C1 segment of cervical spinal cord (tissue), 14 donors: ENCODE measurements around the gene BDKRB2.

Experiments used
- DNase-seq, 14 donors: peaks; one replicate each; lab custom pipeline; 2025; lab: John Stamatoyannopoulos, UW

BDKRB2 gene

DNA sequence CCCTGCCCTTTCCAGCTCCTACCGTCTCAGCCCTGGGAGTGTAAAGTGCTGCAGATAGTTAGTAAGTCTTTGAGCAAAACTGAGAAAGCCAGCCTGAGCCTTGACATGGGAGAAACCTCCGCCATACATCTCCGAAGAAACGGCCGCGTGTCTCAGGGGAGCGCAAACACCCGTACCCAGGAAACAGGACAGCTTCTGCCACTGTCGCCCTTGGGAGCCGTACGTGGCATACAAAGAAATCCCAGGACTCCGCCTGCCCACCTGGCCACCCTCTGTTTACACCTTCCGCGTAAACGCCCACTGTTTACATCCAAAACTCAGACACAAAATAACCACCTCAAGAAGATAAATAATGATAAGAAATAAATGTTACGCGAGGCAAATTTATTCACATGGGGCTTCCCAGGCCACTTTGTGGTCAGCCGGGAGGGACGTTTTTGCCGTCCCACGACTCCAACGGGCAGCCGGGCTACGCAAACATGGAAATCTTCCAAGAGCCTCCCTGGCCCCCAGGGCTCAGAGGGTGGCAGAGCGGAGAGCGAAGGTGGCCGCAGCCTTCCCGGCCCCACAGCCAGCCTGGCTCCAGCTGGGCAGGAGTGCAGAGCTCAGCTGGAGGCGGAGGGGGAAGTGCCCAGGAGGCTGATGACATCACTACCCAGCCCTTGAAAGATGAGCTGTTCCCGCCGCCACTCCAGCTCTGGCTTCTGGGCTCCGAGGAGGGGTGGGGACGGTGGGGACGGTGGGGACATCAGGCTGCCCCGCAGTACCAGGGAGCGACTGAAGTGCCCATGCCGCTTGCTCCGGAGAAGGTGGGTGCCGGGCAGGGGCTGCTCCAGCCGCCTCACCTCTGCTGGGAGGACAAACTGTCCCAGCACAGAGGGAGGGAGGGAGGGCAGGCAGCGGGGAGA, at the start of gene BDKRB2:
Gene BDKRB2, plus strand, starts transcription at position 689 of the 908 bp plus-strand sequence. CDS start 32,269 bp downstream, outside the sequence.
- DNase-seq = peak in 11 of 14 donors; percentile 19 to 67 (median 31)

DNA sequence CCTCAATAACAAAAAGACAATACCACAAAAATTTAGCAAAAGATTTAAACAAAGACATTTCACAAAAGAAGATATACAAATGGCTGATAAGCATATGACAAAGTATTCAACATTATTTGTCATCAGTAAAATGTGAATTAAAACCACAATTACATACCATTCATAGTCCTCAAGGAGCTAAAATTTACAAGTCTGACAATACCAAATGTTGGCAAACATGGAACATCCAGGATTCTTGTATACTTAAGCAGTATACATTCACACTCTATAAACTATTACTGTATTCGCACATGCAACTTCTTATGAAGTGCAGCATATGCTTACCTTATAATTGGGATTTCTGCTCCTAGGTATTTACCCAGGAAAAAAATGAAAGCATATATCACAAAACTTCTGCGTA, 49.7 kb upstream of the BDKRB2 start:
- DNase-seq = no peak

DNA sequence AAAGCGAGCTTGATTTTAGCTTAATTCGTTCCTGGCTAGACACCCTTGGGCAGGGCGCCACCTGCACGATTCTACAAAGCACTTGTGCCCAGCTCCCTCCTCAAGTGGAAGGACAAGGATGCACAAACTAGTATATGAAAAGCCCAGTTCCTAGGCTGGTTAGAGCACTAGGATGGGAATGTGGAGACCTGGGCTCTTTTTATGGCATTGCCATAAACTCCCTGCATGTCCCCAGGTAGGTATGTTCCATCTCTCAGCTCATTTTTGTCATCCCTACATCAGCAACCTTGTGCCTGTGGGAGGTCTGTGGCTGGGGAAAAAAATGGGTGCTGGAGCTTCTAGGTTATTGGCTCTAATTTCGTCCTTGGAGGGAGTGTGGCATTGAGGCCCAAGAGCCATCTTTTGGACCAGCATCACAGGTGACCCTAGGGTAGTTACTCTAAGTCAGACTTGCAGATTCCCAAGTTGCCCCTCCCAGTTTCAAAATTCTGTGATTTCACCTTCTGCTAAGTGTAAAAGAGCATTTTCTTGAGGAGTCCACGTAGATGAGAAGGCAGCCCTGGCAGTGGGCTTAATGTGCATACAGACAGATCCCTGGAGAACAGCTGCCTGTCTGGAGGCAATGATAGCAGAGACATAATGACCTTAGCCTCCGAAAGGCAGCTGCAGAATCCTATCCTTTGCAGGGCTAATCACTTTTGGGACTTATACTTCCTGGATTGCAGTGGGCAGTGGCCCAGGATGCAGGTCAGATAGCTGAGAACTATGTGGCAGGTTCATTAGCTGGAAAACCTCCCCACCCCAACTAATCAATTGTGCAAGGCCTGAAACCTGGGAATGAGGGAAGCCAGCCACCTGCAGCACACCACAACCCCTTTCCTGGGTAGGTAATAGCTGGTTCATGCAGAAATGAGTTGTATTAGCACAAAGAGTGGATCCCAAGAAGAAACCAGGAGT, 47.6 kb upstream of the BDKRB2 start:
- DNase-seq = no peak

DNA sequence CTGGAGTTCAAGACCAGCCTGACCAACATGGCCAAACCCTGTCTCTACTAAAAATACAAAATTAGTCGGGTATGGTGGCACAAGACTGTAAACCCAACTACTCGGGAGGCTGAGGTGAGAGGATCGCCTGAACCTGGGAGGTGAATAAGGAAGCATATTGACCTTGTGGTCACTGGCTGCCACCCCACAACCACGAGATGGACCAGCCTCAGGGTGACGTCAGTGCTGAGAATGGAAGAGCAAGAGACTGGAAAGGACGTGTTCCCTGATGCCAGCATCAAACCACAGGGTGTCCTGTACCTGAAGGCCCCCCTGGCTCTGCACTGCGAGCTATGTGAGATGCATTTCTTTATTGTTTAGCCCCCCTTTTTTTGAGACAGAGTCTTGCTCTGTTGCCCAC, 45.9 kb upstream of the BDKRB2 start:
- DNase-seq = no peak

DNA sequence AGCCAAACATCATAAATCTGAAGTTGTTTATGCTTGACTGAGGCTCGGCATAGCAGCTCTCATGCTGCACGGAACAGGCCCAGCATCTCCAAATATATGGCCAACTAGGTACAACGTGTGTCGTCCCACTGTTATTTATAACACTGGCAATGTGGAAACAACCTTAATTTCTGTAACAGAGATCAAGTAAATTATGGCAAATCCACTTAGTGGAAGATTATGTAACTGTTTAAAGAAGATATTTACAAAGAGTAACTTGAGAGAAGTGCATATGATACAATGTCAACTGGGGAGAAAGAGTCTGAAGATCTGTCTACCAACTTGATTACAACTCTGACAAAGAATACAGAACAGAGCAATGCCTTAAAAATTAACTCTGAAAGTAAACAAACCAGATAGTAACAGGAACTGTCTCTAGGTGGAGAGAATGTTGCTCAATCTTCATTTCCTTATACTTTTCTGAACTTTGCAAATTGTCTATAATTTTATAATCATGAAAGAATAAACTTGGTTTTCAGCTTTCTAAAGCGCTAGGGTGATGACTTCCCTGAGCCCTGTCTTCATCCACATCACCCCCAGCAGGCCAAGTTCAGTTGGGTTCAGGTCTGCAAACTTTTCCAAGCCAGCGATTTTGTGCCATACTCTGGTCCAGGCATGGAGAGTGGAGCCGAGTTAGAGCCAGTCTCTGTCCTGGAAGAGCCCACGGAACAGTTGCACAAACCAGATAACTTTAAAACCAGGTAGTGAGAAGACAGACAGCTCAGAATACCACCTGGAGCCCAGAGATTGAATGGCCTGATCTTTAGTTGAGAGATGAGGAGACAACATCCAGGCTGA, 44.3 kb upstream of the BDKRB2 start:
- no peak for DNase-seq

DNA sequence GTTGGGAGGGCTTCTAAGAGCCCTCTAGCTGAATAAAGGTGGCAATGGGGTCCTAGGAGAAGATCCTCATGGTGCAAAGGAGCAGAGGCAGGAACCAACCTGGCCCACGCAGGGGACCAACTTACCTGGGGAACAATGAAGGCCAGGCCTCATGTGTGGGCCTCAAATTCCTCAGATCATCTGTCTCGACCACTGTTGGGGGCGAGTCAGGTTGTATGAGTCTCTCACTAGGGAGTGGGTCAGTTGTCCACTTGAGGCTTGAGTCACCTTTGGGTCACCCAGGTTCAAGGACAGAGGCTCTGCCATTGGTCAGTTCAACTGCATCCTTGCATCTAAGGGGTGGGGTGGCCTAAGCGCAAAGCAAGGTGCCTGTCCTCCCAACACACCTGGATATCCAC, 43.7 kb upstream of the BDKRB2 start:
- no peak for DNase-seq

DNA sequence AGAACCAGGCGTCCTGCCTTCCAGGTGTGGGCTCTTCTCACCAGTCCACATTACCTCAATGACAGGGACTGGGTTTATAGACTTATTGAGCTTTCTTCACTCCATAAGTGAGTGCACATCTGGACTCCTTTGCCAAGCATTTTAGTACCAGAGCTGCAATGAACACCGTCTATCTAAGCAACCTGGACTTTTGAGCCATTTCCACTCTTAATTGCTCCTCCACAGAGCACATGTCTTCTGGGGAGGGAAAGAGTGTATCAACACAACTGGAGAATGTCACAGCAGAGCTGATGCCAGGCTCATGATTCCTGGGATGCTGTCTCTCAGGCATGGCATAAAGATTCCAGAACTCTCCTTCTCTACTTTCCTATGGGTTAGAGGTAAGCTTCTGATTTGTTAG, 43.0 kb upstream of the BDKRB2 start:
- DNase-seq = no peak

DNA sequence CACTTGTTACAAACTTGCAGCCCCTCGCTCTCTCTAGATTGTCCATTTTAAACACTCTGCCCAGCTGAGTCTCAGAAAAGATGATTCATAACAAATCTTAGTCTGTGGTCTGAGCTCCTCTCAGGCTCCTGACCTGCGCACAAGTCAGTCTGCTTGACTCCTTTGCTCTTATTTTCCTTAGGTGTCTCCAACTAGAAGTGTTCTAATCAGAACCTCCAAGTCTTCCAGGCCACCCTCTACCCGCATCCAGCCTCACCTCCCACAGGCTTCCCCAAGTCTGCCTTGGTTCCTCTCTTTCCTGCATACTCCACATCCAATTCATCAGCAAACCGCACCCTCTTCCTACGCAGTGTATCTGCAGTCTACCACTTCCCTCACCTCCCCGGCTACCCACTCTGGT, 42.4 kb upstream of the BDKRB2 start:
- DNase-seq = no peak

DNA sequence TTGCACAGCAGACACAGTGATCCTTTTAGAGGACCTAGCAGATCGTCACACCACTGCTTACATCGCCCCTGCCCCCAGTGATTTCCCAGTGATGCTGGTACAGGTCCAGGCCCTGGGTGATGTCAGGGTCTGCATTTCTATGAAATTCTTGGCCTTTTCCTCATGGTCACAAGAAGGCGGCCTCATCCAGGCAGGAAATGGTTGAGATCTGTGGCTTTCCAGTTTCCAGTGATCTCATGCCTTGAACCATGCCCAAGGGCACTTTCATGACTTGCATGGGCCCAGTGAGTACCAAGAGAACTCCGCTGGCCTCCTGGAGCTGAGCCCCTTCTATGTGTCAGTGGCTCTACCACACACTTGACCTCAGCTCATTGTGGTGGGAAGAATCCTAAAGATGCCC, 41.9 kb upstream of the BDKRB2 start:
- DNase-seq = no peak

DNA sequence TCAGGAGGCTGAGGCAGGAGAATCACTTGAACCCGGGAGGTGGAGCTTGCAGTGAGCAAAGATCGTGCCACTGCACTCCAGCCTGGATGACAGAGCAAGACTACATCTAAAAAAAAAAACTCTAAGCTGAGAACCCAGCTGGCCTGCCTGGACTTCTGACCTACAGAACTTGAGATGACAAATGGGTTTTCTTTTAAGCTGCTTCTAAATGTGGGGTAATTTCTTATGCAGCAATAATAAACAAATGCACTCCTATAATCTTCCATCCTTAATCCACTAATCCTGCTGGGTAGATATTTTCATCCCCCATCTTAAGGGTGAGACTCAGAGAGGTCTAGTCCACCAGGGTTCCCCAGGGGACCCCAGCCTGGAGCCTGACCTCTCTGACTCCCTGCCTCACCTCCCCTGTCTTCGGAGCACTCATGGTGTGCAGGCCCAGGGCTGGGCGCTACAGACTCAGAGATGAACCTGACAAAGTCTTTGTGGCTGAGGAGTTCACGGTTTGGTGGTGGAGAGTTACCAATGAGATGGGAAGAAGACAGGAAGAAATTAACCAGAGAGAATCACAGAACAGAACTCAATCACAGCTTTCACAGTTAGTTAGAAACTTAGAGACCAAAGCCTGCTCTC, 39.7 kb upstream of the BDKRB2 start:
- no peak for DNase-seq

DNA sequence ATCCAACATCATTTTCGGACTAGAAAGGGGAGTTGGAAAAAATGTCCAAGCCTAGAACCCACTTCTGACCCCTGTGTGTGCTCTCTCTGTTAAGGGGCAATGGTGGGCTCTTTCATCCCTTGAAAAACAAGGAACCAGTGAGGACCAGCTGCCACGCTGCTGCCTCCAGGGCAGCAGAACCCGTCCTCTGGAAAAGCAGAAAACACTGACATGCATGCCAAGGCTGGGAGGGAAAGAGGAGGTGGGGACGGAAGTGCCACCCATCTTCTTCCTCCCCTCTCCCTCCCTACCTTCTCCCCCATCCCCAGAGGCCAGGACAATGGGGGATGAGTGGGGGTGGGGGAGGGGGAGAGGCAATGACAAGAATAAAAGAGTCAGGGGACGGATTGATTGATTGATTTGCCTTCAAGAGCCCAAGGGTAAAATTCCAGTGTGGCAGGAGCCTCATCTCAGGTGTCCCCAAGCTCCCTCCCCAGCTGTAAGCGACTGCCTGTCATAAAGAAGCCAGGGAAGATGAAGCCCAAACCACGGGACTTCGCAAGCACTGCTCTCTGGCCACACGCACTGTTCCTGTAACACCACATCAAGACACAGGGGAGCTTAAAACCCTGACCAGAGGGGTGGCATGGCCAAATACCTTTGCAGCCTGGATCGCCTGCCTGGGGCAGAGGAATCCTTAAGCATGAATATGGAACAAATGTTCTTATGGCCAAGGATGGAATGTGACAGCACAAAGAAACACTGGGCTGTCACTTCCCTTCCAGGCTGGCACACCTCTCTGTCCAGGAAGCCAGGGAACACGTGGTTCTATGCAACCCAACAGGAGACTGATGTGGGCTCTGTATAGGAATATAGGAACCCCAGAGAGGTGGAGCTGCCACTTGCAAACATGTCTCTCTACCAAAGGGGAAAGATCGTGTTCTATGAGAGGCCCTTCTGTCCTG, 38.9 kb upstream of the BDKRB2 start:
- no peak for DNase-seq

DNA sequence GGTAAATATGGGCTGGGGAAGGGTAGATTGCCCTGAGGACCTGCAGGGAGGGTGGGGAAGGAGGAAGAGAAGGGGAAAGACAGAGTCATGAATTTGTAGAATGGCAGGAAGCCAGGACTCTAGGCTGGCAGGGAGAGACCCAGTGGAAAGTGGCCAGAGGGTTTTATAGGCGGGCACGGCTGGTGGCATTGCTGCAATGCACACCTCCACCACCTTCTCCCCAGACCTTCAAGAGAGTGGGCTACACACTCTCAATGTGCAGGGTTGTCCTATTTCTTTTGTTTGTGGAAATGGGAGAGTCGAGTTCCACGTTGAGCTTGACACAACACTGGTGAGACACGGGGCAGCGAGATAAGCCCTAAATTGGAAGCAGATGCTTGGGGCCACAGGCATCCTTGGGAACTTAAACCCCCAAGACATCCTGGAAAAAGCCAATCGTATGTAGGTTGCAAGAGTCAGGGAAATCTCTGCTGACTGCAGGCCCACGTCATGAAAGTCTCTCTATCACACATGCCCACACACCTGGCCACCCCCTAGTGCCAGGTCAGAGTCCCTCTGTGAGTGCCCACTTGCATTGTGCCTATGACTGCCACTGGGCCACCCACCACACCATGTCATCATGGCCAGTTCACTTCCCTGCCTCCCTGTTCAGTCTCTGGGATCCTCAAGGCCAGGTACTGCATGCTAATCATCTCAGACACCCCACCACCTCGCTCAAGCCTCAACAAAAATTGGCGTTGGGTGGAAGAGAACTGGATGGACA, 38.0 kb upstream of the BDKRB2 start:
- no peak for DNase-seq

DNA sequence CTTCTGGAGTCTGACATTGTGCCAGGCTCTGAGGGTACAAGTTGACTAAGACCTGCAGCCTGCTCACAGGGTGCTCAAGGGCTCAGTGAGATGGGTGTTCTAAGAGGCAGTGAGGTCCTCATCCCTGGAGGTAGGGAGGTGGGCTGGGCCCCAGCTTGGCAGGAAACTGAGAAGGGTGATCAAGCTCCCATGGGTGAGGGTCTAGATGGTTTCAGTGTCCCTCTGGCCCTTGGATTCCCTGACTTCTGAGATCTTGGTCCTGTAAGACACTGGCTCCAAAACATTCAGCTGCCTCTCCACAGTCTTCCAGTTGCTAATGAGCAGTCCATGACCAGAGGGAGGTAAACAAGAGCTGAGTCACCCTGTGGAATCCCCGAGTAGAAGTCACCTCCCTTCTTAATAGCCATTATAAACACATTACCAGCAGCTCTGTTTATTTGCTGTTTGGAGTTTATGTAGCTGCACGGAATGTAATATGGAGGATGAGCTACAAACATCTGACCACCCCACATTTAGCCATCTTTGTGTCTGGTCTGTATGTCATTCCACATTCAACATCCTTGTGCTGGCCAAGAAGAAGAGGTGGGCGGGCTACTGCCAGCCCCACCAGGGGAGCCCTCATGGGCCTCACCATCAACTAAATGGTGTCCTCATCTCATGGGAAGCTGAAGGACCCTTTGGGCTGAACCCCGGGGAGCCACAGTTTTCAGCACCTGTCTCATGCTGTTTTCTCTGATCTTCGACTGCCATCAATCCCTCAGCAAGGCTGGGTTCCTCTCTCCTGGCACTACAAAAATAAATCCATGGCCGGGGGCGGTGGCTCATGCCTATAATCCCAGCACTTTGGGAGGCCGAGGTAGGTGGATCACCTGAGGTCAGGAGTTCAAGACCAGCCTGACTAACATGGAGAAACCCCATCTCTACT, 37.2 kb upstream of the BDKRB2 start:
- no peak for DNase-seq

DNA sequence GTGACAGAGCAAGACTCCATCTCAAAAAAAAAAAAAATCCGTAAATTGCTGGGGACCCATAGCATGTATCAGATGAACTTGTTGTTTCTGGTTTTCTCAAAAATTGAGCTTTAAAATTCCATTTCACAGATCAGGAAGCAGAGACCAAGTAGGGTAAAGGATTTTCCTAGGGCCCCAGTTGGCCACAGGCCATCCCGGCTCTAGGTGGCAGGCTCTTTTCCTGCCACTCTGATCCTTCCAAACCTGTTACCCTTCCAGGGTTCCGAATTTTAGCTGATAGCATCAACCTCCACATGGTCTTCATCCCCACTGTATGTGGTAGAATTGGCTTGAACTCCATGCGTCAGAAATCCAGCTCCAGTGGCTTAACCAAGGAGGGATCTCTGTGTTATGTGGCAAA, 36.1 kb upstream of the BDKRB2 start:
- no peak for DNase-seq

DNA sequence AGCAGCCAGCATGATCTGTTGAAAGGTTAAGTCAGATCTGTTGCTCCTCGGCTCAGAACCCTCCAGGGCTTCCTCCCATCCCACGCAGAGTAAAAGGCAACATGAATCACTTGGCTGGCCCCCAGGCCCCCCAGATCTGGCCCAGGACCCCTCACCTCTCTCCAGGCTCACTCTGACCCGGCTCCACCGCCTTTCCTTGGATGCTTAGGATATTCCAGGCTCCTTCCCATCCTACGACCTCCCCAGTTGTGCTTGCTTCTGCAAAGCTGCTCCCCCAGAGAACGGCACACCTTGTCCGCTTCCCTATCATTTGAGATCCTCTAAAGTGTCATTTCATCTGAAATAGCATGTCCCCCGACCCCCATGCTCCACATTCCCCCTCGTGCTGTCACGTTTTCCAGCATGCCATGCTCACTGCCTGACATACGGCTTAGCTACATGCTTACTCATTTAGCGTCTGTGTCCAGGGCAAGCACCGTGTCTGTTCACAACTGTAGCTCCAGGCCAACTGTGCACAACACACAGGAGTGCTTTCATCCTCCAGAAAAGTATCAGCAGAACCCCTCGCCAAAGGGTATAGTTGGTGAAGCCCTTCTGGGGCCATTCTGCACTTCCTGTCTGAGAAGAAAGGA, 33.6 kb upstream of the BDKRB2 start:
- DNase-seq = no peak

DNA sequence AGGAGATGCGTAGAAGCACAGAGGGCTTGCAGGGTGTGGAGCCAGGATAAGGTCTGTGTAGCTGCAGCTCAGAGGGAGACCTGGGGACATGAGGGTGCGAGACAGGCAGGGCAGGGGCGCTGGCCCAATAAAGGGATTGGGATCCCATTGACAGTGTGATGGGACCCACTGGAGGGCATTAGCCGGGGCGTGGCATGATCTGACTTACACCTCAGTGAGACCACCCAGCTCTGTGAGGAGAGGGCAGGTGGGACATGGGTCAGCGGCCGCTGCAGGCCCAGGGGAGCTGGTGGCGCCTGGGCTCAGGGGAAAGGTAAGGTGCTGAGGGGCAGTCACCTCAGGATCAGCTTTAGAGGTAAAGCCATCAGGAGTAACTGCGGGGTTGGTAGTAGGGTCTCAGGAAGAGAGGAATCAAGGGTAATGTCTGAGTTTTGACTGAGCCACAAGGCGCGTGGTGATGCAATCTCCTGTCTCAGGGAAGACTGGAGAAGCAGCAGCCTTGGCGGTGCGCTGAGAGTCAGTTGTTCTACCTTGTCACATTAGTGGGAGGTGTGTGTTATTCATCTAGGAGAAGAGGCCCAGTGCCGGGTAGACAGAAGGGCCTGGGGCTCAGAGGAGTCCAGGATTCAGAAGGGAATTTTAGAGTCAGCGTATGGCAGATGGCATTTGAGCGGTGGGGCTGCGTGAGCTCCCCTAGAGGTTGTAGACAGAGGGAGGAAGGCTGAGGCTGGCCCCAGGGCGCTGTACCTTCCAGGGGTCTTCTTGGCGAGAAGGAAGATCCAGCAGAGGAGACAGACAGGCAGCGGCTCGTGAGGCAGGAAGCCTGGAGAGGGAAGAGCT, 30.8 kb upstream of the BDKRB2 start:
- no peak for DNase-seq

DNA sequence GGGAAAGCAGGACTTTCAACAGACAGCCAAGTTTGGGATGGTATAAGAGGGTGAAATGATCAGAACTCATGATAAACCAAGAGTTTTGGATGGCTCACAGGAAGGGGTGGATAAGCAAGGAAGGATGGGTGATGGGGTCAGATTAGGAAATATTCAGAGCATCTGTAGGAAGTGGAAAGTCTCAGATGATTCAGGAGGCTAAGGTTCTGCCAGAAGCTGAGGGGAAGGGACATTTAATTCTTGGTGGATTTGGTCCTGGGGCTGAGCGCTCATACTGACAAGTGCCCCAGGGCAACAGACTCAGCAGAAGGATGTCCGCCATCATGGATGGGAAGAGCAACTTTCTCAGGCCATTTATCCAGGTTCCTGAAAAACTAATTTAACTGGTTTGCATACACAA, 28.4 kb upstream of the BDKRB2 start:
- no peak for DNase-seq
